Measurements from ENCODE around the gene POMP.

Gene POMP

DNA sequence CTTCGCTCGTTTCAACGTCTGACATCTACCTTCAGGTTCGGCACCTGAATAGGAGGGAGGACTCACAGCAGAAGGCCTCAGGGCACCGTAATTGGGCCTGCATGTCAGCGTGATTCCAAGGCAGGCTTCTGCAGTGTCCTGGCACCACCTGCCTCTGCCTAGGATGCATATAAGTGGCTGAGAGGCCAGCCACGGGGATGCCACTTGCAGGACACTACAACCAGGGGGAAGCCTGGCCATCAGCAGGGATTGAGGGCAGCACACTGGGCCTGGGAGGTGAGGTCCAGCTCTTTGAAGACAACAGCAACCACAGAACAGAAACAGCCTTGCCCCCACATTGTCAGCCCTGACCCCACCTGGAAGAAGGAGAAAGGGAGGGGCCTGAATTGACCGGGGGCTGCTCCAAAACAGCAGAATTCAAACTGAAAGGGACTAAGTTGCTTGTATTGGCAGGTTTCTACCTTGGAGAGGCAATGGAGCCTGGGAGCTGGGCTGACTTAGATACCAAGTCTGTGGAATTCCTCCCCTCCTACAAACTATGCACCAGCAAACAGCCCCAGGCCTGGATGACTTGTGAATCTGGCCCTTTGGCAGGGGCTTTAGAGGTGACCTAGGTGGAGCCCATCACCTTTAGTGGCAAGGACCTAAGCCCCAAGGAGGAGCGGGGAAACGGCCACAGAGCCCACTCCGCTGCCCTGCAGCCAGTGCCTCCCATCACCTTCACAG lies 34.1 kb upstream of the POMP start:
- no peak overlapping the region for H3K4me3 ChIP-seq (ENCODE audit: low read depth, low read length)
- DNase-seq (ENCODE audit: low read depth), result no peak
- TF ChIP-seq, protein P1, sequence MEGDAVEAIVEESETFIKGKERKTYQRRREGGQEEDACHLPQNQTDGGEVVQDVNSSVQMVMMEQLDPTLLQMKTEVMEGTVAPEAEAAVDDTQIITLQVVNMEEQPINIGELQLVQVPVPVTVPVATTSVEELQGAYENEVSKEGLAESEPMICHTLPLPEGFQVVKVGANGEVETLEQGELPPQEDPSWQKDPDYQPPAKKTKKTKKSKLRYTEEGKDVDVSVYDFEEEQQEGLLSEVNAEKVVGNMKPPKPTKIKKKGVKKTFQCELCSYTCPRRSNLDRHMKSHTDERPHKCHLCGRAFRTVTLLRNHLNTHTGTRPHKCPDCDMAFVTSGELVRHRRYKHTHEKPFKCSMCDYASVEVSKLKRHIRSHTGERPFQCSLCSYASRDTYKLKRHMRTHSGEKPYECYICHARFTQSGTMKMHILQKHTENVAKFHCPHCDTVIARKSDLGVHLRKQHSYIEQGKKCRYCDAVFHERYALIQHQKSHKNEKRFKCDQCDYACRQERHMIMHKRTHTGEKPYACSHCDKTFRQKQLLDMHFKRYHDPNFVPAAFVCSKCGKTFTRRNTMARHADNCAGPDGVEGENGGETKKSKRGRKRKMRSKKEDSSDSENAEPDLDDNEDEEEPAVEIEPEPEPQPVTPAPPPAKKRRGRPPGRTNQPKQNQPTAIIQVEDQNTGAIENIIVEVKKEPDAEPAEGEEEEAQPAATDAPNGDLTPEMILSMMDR (IDR thresholded peaks at IDR 0.05; ENCODE audit: insufficient read depth, low read depth, low read length, missing control alignments), result no peak

DNA sequence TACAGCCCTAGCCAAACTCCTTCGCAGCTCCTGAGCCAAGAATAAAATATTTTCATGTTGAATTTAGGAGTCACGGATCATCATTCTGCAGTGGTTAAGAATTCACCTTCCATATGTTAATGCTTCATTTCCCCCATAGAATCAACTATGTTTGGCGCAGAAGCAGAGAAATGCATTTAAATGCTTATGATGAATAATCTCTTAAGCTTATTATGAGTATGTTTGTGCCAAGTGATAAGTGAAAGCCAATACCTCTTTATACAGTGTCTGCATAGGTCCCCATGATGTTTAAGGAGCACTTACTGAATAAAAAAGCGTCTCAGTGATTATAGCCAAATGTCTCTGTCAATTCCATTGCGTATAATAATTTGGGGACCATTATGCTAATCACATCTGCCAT lies 32.7 kb upstream of the POMP start:
- TF ChIP-seq, protein P1 (IDR thresholded peaks at IDR 0.05; ENCODE audit: insufficient read depth, low read depth, low read length, missing control alignments), result no peak
- no peak overlapping the region for H3K4me3 ChIP-seq (ENCODE audit: low read depth, low read length)
- DNase-seq (ENCODE audit: low read depth), result no peak

DNA sequence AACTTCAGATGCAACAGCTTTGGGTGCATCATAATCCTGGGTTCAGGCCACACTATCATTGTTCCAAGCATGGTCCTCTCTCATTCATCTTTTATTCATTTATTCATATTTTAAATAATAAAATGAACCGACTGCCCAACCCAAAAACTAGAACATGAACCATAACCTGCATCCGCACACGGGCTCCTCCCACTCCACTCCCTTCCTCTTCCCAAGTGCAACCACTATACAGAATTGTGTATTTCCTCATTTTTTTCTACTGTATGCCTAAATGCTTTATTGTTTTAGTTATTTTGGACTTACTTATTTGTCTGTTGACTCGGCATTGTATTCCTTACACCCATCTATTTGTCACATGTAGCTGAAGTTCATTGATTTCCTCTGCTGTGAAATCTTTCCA lies 30.7 kb upstream of the POMP start:
- TF ChIP-seq, protein P1 (IDR thresholded peaks at IDR 0.05; ENCODE audit: insufficient read depth, low read depth, low read length, missing control alignments), result no peak
- no peak for DNase-seq (ENCODE audit: low read depth)
- H3K4me3 ChIP-seq (ENCODE audit: low read depth, low read length), result no peak overlapping the region

DNA sequence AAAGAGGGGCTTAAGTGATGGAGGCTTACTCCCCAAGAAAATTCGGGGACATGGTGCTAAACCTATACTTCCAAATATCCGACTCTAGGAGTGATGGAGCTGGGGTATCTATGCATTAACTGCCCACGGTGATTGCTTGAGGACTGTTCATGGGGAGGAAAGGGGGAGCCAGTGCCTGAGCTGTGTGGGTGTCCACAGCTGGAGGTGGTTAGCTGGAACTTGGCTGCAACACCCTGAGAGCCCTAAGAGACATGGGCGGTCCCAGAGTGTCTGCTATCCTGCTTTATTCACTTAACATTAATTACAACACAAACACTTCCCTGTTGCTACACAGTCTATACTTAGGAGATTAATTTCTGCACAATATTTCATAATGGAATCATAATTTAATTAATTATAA lies 28.1 kb upstream of the POMP start:
- H3K4me3 ChIP-seq (ENCODE audit: low read depth, low read length), result no peak overlapping the region
- TF ChIP-seq, protein P1 (IDR thresholded peaks at IDR 0.05; ENCODE audit: insufficient read depth, low read depth, low read length, missing control alignments), result no peak
- DNase-seq (ENCODE audit: low read depth), result no peak

DNA sequence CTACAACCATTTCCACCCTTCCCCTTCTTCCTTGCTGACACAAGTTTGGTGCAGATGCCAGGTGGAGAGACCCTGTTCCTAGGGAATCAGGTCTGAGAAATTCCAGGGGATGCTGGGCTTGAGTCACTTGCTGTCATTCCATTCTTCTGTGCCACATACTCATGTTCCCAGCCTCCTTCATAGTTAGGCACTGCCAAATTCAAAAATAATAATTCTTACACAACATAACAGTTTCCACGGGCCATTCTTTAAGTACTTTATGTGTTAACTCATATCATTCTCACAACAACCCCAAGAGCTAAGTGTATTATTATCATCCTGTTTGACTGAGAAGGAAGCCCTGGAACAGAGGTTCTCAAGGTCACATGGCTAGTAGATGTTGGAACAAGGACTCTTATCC lies 27.1 kb upstream of the POMP start:
- no peak for DNase-seq (ENCODE audit: low read depth)
- TF ChIP-seq, protein P1 (IDR thresholded peaks at IDR 0.05; ENCODE audit: insufficient read depth, low read depth, low read length, missing control alignments), result no peak
- H3K4me3 ChIP-seq (ENCODE audit: low read depth, low read length), result no peak overlapping the region

DNA sequence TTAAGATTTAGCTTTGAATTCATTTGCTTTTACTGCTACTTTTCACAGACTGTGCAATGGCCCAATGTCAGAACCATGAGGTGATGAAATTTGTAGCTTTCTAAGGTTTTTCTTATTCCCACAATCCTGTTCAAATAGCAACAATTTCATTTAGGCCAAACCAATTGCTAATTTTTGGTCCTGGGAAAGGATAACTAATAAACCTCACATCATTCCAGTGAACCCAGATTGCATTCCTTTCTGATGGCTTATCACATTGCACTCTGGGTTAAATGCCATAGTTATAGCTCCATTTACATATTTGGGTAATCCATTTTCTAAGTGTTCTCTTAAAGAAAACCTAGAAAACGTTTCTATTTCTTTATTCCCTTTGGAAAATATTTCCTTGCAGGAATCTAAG lies 22.9 kb upstream of the POMP start:
- H3K4me3 ChIP-seq (ENCODE audit: low read depth, low read length), result no peak overlapping the region
- DNase-seq (ENCODE audit: low read depth), result no peak
- TF ChIP-seq, protein P1 (IDR thresholded peaks at IDR 0.05; ENCODE audit: insufficient read depth, low read depth, low read length, missing control alignments), result no peak
